COLO829 (cell line): ENCODE results near the gene EXOC3L4.
A peak's percentile ranks its signal among the peaks of the same experiment; 100 is the strongest.

Source experiments
- DNase-seq: peaks from one replicate; pipeline ENCODE4 v3.0.0; 2012; ENCODE audit warnings: low spot score

Gene EXOC3L4

DNA sequence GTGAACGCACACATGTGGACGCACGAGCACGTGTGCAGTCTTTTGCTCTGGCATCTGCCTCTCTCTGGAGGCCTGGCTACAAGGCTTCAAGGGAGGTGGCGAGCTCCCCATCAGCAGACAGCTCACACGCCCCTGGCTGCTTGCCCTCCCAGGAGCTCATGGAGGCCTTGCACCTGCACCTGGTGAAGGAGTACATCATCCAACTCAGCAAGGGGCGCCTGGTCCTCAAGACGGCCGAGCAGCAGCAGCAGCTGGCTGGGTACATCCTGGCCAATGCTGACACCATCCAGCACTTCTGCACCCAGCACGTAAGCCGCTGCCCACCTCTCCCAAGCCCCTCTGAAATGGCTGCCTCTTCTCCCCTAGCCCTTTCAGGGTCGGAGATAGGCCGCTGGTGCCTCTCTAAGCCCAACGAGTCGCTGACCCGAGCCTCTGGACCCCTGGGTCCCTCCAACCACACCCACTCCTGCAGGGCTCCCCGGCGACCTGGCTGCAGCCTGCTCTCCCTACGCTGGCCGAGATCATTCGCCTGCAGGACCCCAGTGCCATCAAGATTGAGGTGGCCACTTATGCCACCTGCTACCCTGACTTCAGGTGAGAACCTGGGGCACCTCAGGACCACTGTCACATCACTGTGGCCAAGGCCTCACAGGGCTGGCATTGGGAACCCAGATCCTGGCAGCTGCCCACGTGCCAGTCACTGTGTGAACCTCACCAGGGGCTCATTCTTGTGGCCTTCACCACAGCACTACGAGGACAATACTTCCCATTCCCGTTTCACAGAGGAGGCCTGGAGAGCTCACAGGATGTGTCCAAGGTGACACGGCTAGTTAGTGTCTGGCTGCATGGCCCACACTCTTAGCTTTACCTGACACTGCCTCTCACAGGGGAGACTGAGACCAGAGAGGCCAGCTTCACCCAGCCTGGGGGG is 39.0 kb downstream of the EXOC3L4 start:
- no peak for DNase-seq

DNA sequence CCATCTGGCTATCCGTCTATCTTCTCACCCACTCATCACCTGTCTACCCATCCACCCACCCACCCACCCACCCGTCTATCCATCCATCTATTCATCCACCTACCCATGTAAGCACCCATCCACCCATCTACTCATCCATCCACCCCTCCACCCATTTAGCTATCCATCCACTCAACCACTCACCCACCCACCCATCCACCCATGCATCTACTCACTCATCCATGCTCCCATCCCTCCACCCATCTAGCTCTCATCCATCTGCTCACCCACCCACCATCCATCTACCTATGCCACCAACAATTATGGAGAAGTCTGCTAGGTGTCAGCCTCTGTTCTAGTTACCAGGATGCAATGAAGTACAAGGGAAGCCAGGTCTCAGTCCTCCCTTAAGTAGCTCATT is 39.9 kb downstream of the EXOC3L4 start:
- DNase-seq = no peak

DNA sequence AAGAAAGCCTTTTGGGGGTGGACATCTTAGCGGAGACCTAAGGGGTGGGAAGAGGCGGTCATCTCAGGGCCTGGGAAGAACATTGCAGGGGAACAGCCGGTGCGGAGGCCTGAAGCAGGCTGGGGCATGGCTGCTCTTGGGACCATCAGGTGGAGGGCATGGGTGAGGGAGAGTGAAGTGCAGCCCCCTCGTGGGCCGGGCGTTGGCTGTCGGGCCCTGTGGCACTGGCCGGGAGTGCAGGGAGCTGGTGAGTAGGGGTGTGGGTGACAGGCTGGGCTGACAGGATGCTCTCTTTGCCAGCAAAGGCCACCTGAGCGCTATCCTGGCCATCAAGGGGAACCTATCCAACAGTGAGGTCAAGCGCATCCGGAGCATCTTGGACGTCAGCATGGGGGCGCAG is 40.4 kb downstream of the EXOC3L4 start:
- DNase-seq = no peak

DNA sequence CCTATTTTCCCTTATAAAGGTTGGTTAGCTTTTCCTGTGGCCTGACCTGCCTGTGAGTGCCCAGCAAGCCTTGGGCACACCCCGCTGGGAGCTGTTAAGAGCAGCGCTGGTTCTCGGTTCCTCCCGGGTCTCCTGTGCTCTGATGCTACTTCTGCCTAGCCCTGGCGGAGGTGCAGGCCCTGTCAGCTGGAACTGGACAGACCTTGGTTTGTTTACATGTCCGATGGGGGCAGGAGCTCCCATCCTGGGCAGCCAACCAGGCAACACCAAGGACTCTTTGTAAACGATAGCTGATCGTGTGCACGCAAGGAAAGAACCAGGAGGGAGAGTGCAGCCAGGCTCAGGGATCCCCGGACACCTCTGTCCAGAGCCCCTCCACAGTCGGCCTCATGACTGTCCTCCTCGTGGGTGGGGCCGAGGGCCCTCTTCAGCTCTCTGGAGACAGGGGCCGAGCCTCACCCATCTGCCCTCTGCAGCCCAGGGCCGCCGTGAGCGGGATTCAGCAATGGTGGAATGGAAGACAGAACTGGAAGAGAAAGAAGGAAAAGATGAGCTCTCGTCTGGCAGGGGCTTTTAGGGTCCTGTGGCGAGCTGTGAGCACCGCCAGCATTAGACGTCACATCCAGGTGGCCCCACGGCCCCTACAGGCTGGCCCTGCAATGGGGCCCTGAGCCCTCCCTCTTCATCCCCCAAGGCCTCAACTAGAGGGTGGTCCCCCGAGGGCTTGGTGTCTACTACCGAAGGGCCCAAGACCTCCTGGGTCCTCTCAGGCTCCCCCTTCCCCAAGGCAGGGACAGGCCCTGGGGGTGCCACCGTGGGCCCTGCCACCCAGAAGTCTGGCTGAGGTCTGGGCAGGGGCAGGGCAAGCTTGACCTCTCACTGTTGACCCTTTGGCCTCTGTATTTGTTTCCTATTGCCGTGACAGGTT is 41.1 kb downstream of the EXOC3L4 start:
- DNase-seq = no peak

DNA sequence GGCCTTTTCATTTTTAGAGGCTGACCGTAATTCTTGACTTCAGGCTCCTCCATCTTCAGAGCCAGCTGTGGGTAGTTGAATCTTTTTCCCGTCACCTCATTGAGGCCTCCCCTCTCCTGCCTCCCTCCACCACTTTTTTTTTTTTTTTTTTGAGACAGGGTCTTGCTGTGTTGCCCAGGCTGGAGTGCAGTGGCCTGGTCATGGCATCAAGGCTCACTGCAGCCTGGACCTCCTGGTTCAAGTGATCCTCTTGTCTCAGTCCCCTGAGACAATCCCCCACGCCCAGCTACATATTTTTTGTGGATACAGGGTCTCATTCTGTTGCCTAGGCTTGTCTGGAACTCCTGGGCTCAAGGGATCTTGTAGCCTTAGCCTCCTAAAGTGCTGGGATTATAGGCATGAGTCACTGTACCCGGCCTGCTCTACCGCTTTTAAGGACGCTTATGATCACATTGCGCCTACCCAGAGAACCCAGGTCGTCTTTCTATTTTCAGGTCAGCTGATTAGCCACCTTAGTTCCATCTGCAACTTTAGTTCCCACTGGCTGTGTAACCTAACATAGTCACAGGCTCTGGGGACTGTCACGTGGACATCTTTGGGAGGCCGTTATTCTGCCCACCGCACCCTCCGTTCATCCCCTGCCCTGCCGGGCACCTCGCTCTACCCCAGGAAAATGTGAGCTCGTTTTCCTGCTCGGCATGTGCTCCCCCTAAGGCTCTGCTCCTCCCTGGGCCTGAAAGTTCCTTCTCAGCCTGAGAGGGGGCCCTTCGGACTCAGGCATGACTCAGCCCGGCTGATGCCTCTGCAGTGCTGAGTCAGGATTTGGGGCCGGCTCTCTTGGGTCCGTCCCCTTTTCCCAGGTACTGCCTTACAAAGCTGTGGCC is 42.1 kb downstream of the EXOC3L4 start:
- DNase-seq = no peak

DNA sequence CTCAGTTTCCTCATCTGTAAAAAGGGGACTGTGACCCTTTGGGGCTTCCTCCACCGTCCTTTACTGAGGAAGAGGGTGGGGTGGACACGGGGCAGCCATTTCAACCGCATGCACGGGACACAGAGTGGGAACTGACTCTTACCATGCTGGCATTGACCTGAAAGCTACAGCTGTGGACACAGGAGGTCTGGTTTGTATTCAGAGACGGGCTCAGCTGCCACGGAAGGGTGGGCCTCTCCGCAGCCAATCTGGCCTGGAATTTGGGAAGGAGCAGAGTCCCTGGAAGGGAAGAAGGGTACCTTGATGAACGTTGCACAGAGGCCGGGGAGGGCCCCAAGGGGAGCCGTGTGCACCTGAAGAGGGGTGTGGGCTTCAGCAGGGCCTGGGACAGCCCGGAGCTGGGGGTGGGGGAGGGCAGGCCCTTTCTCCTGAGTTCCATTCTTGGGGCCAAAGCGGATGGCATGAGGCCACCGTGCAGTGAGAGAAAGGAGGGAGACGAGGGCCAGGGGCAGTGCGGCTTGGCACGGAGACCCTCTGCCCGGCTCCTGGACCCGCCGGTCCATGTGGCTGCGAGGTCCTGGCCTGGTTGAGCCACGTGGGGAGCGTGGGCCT is 43.3 kb downstream of the EXOC3L4 start:
- no peak for DNase-seq

DNA sequence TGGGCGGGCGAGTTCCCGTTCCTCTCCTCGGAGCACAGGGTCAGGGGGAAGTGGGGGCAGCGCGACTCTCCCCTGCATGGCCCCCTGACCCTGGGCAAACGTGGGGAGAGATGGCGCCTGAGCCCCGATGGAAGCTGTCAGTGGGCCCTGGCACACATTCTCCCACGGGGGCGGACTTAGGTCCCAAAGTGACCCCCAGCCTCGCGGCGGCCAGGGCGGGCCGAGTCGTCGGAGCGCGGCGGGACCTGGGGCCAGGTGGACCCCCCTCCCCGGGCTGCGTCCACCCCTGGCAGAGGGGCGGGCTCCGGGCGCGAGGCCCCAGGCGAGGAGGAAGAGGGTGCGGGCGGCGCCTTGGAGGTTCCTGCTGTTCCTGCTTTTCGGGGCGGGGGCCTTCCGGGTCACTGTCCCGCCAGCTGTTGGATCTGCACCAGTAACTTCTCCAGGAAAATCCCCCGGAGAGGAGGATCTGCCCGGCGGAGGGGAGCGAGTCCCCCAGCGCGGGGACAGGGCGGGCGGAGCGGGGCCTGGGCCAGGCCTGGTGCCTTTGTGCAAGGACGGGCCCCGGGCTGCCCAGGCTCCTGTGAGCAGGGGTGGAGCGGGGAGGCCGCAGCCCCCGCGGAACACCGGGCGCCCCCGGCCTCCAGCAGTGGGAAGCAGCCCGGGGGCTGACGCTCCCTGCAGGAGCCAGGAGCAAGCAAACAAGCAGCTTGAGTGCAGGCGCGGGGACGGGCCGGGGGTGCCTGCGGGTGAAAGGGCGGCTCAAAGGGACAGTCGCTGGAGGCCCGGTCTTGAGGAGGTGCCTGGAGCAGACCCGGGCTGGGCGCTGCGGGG is 44.0 kb downstream of the EXOC3L4 start:
- DNase-seq = no peak

DNA sequence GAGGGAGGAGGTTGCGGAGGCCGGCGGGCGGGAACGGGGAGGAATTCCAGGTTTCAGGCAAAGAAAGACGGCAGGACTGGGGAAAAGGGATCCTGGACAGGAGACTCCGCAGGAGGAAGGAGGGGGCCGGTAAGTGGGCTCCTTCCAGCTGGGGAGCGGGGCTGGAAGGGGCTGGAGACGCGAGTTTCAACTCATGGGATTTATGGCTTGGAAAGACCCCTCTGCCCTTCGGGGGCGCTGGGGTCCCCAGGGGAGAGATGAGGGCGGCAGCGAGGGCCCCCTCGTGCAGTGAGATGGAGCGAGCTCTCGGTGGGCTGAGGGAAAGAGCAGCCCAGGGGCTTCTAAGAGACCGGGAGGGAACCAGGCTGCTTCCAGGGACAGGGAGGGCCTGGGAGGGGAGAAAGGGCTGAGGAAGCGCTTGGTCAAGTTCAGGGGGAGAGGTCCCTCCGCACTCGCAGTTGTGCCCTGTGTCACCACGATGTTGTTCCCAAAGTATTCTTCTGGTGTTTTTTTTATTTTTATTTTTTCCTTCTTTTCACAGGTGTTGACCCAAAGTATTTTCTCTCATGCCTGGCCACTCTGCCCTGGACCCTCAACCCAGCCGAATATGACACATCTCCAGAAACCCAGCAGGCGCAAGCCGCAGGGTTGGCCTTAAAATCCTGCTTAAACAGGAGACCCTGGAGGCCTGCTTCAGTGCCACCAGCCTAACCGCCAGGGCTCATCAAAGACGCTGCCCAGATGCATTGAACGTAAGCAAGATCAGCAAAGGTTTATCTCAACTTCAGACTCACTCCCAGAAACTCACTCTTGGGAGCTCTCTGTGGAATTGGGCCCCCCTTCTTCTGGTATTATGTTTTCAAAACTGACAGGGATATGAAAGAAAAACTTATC is 44.9 kb downstream of the EXOC3L4 start:
- no peak for DNase-seq

DNA sequence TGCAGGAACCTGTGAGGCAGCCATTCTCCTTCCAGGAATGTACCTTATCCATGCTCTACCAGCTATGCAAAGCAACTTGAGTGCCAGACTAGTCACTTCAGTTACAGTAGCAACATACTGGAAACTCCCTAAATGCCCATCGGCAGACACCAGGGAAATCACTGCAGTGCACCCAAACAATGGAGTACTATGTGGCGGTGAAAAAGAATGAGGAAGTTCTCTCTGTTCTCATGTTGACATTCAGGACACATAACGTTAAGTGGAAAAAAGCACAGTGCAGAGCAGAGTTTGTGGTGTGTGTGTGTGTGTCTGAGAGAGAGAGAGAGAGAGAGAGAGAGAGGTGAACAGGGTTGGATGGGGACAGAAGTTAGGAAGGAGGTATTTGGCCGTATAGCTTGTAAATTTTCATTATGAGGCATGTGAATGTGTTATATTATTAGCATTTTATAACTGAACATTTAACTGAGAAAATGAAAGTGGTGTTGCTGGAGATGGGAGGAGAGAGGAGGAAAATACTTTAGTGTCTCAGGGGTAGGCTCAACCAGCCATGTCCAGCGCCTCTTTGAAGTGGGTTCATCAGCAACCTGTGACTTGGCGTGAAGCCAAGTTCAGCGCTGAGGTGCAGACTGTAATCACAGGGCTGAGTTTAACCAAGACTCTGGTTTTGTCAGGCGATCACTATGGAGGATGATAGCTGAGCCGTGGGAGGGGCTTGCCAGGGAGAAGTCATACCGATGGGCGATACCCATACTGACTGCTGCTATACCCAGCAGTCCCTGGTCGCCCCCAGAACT is 46.0 kb downstream of the EXOC3L4 start:
- no peak for DNase-seq

DNA sequence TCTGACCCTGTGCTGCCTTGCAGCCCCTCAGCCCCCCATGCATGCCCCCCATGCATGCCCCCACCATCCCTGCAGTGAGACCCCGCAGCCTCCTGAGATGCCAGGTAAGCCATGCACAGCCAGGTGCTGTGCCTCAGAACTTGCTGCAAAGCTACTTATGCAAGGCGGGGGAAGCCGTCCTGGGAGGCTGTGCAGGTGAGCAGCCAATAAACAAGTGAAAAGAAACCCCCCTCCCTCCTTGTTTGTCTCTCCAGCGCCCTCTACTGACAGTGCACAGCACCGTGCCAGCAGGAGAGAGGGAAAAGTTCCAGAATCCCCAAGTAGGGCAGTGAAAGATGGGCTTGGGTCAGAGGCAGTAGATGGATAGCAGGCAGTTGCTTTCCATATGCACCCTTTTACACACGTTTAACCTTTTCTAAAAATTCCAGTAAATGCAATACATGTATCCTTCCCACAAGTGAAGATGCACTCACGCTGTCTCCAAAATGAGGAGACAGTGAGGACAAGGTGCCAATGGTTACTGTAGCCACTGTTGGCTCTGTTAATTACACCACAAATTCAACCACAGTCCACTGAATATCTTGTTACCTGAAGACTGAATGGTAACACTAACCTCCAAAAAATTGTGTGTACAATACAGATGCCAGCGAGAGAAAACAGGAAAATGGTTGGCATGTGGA is 46.7 kb downstream of the EXOC3L4 start:
- DNase-seq = peak; percentile 56

DNA sequence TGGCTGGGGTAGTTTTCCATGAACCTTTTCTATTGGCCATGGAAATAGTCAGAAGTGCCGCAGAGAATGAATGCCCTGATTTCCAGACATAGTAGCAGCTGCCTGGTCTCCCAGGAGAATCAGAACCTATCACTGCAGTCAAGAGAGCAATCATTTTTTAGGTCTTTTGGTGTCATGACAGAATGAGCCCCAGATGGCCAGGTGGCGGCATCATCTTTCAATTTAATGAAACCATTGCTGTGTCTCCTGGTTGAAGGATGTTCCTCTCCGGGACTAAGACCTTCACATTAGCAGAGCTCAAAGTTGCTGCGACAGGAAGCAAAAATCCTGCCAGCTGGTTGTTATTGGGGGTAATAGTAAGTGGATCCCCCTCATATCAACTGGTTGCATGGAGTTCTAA is 47.5 kb downstream of the EXOC3L4 start:
- DNase-seq = no peak

DNA sequence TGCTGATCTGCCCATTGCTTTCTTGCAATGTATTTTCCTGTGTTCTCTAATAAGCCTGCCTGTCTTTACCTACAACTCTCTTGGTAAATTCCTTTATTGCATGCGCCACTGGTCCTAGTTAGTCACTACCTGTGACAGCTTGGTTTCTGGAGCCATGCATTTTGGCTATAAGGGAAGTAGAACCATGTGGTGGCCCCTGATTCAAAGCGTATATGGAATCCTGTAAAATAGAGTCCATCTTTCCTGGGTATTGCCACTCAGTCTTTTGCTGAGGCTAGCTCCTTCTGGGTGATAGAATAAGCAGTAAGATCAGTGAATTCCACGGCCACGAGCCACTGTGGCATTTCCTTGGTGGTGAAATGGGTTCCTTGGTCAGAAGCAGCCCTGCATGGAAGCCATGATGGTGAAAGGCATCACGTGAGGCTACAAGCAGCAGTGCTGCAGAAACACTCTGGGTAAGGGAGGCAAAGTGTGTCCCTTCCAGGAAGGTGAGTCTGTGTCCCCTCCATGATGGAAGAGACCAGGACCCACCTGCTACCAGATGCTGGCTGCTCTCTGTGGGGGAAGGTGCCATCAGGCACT is 48.3 kb downstream of the EXOC3L4 start:
- DNase-seq = no peak

DNA sequence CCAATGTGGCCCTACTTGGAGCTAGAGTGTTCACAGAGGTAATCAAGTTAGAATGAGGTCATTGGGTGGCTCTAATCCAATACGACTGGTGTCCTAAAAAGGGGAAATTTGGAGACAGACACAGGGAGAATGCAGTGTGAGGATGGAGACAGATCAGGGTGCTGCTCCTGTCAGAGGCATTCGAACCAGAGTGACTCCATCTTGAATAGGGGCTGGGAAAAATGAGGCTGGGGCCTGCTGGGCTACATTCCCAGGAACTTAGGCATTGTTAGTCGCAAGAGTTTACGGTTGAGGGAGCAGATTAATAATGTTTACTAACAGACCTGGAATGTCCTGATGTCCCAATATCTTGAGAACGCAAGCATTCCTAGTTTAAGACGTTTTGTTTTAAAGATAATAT is 49.0 kb downstream of the EXOC3L4 start:
- no peak for DNase-seq

DNA sequence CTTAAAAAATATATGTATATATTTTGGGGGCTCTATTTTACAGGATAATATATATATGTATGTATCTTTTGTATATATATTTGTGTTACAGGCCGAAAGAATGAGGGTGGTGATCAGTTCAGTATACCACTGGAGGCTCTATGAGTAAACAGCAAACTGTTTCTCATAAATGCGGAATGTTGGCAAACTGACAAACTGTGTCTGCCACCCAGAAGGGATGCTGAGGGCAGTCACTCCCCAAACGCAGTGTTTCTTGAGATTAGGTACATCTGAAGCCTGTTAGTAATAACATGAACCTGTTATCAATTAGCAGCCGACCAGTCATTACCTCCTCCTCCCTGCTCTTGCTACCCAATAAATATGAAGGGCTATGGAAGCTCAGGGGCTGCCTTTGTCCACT is 49.6 kb downstream of the EXOC3L4 start:
- no peak for DNase-seq

DNA sequence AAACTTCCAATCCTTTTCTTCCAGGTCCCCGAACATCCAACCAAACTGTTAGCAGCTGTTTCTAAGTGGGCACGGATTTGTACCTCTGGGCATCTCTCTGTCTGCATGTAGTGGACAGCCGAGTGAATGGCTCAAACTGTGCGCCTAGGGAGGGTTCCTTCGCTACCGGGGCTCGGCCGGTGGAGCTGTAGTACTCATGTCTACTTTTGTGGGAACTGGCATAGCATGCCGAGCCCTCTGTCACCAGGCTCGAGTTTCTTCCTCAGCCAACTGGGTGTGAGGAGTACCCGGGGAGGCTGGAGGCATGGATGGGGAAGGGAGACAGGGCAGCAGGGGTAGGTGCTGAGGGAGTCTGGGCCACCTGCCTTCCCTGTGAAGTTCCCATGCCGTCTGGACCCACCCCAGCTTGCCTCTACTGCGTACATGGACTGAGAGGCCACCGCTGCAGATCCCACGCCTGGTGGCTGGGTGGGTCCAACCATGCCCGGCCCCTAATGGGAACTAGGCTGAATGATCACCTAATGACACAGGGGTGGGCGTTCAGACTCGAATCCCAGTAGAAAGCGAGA is 51.7 kb downstream of the EXOC3L4 start:
- no peak for DNase-seq

DNA sequence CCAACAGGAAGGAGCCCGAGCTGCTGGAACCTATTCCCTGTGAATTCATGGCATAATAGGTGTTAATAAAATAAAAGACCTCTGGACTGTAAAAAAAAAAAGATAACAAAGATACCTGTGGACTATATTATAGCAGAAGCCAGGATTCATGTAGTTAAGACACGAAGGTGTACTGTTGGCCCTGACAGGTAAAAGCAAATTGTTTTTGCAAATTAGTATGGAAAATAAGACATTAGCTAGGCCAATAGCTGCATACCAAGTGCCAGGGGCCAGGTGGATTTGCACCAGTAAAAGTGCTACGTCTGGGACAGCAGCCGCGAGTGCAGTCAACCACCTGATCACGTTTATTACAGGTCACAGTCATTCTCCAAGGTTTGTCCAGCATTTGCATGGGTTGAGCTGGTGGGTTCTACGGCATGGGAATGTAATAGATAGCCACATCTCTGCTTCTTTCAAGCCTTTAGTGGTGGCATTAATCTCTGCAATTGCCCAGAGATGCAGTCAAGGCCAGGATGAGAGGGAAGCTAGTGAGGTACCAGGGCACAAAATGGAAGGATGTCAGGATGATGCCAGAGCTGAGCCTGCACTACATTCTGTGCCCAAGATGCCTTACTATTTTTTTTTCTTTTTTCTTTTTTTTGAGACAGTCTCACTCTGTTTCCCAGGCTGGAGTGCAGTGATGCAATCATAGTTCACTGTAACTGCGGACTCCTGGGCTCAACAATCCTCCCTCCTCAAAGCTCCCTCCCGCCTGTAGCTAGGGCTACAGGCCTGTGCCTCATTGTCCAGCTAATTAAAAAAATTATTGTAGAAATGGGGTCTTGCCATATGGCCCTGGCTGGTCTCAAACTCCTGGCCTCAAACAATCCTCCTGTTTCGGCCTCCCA is 55.1 kb downstream of the EXOC3L4 start:
- no peak for DNase-seq
